Adrenal gland (tissue), 12 donors: ENCODE measurements around the gene L3MBTL1. TPM values are rescaled to one million over a fixed set of nuclear protein-coding genes. Genes with fewer than 3 reads are reported as not detected.

Experiments used
- DNase-seq, 7 donors: peaks; one replicate each; pipeline ENCODE4 v3.0.0-alpha.2; 2019 to 2020
- H3K27ac ChIP-seq, 5 donors: fragments of 200-600 bp; sonication (generic) in 4 of 5; 1 replicate in 3 of 5; 2 replicates in 2 of 5; pipeline versions ENCODE4 v1.5.1 to v1.8.0; 2016 to 2020; ENCODE audit warnings: mild to moderate bottlenecking in 1 of 5
- H3K27me3 ChIP-seq: fragments of 200-600 bp; 2 replicates; pipeline ENCODE4 v1.8.0; 2021
- H3K36me3 ChIP-seq, 2 donors: fragments of 200-600 bp; replicated peaks in 1 of 2; 1 replicate in 1 of 2; 2 replicates in 1 of 2; pipeline versions ENCODE4 v1.5.1 to v1.8.0; 2018 to 2022
- H3K4me1 ChIP-seq, 2 donors: fragments of 200-600 bp; replicated peaks in 1 of 2; 1 replicate in 1 of 2; 2 replicates in 1 of 2; pipeline versions ENCODE4 v1.5.1 to v1.8.0; 2018 to 2021
- H3K4me3 ChIP-seq, 4 donors: fragments of 200-600 bp; sonication (generic) in 3 of 4; one replicate each; pipeline ENCODE4 v1.5.1; 2016 to 2018
- H3K9me3 ChIP-seq, 3 donors: fragments of 200-600 bp; sonication (generic) in 1 of 3; replicated peaks in 1 of 3; 1 replicate in 2 of 3; 2 replicates in 1 of 3; pipeline versions ENCODE4 v1.5.1 to v1.8.0; 2016 to 2021
- CTCF ChIP-seq, 6 experiments: fragments of 450-650 bp in 4 of 6; fragments of 200-600 bp in 2 of 6; sonication (generic) in 1 of 6; IDR thresholded peaks; 1 replicate in 5 of 6; 2 replicates in 1 of 6; pipeline versions ENCODE4 v1.5.1 to v1.8.0; 2016 to 2021; ENCODE audit warnings: antibody characterized with exemption in 6 of 6, mild to moderate bottlenecking in 2 of 6, moderate library complexity in 1 of 6
- POLR2A ChIP-seq, 2 donors: fragments of 450-650 bp; IDR thresholded peaks; one replicate each; pipeline ENCODE4 v1.6.1; 2017; ENCODE audit warnings: antibody characterized with exemption in 2 of 2, mild to moderate bottlenecking in 2 of 2, moderate library complexity in 1 of 2
- WGBS, 4 donors: extraction: QIAGEN DNeasy Blood & Tissue Kit in 2 of 4; methylation state at CpG; one replicate each; pipeline versions ENCODE4 v1.1.5 to v1.1.7; 2013 to 2017; 5-methylcytosine and 5-hydroxymethylcytosine counted together
- intact Hi-C, 2 donors: fragments of 100-400 bp; cut with DNase I; formaldehyde crosslinking; loops; one replicate each; pipeline versions ENCODE4 v1.14.1 to v1.15.0; 2022 to 2023
- polyA plus RNA-seq, 3 donors: library from polyadenylated mRNA; stranded (reverse); fragments of 200-250 nt in 2 of 3; fragments of 350-450 nt in 1 of 3; fragmentation: Illumina TruSeq in 1 of 3; extraction: RNeasy Lipid Tissue Mini Kit (QIAGEN cat#74804) in 1 of 3; gene quantifications; one replicate each; pipeline ENCODE4 v1.2.3, GENCODE V29; 2013 to 2014
- total RNA-seq, 9 donors: library from RNA; depleted of rRNA in 4 of 9; stranded (reverse); fragments of >200 nt in 4 of 9; fragments of 120-200 nt in 1 of 9; fragmentation: NEBNext Ultra II Directional in 1 of 9; extraction: Animal tissue kit (Norgen Biotek cat#: 25700) in 1 of 9; gene quantifications; one replicate each; pipeline versions ENCODE4 v1.1.0 to v1.2.4, GENCODE V29; 2013 to 2023
- donor health status: healthy with polysubstance abuse.
- donor health status: Bipolar disorder and iron deficiency.
- donor health status: DM: yes; HTN: yes; CAD: no.
- donor health status: DM: no; HTN: no; CAD: no.
- donor health status: DM: no; HTN: no; CAD: no.
- donor health status: DM: yes; HTN: yes; CAD: no.

Gene L3MBTL1
- total and polyA plus RNA-seq, 12 donors: 3.3 to 24.4 (median 14.0) TPM

GRCh38 chr20:43506238-43506637 lies 1.3 kb upstream of the L3MBTL1 start:
- no peak for DNase-seq

GRCh38 chr20:43508106-43508505 lies 609 bp downstream of the L3MBTL1 start:
- intact Hi-C loops: no loop called here
- Histone ChIP-seq H3K4me1 (peaks cover 0 to 13% of the 10 kb centered on the region in 2 donors), H3K27me3 (no peaks in the 10 kb centered on the region), H3K36me3 (no peaks in the 10 kb centered on the region), H3K4me3 (peak overlapping the region in 2 of 4 donors; percentile 47 to 86), H3K27ac (no peak overlapping the region), H3K9me3 (no peaks in the 10 kb centered on the region)
- TF ChIP-seq CTCF (IDR thresholded peaks at IDR 0.05): no peak
- no peak for TF ChIP-seq POLR2A (IDR thresholded peaks at IDR 0.05)
- DNase-seq: no peak
- 10 to 14% (median 12%) methylated on average over 22 of the region's 22 CpGs for WGBS, 4 donors

More at GRCh38 chr20:43506238-43506637, 1.3 kb upstream of the L3MBTL1 start:
- WGBS, 4 donors: 90 to 96% (median 93%) methylated on average over 7 of the region's 7 CpGs
- no peaks in the 10 kb centered on the region for H3K27me3 ChIP-seq
- H3K4me1 ChIP-seq: peaks cover 0 to 13% of the 10 kb centered on the region in 2 donors
- TF ChIP-seq POLR2A (IDR thresholded peaks at IDR 0.05) (no peak), CTCF (IDR thresholded peaks at IDR 0.05) (no peak)
- H3K36me3 ChIP-seq: no peaks in the 10 kb centered on the region
- H3K27ac ChIP-seq: no peak overlapping the region
- H3K9me3 ChIP-seq: no peaks in the 10 kb centered on the region
- intact Hi-C loops: no loop called here
- no peak overlapping the region for H3K4me3 ChIP-seq

- 82 to 85% (median 83%) methylated on average over 11 of the region's 11 CpGs for WGBS, 4 donors
- Histone ChIP-seq H3K9me3 (no peaks in the 10 kb centered on the region), H3K27ac (no peak overlapping the region), H3K36me3 (no peaks in the 10 kb centered on the region), H3K4me3 (peak overlapping the region in 1 of 4 donors; percentile 86), H3K4me1 (peaks cover 0 to 13% of the 10 kb centered on the region in 2 donors), H3K27me3 (no peaks in the 10 kb centered on the region)
- intact Hi-C loops: no loop called here
- TF ChIP-seq POLR2A (IDR thresholded peaks at IDR 0.05) (no peak), CTCF (IDR thresholded peaks at IDR 0.05) (no peak)
- DNase-seq: no peak
These were observed 1.1 kb downstream of the L3MBTL1 start for GRCh38 chr20:43508604-43509040.

GRCh38 chr20:43511879-43512278 lies 4.4 kb downstream of the L3MBTL1 start:
- Histone ChIP-seq H3K4me3 (no peak overlapping the region), H3K27ac (no peak overlapping the region), H3K9me3 (no peaks in the 10 kb centered on the region), H3K36me3 (no peaks in the 10 kb centered on the region), H3K27me3 (no peaks in the 10 kb centered on the region), H3K4me1 (peaks cover 0 to 13% of the 10 kb centered on the region in 2 donors)
- no peak for DNase-seq
- intact Hi-C loops: no loop called here
- no peak for TF ChIP-seq CTCF (IDR thresholded peaks at IDR 0.05)
- TF ChIP-seq POLR2A (IDR thresholded peaks at IDR 0.05): no peak
- WGBS, 4 donors: 65 to 79% (median 75%) methylated on average over 1 of the region's 1 CpG
